ENCODE measurements around the gene TNFRSF4. TPM values are rescaled to one million over a fixed set of nuclear protein-coding genes. Genes with fewer than 3 reads are reported as not detected.

Gene TNFRSF4
- total and polyA plus RNA-seq, 2 donors (not counting 1 experiment from before 2014, with no cell fraction given), result 0.63 to 1.8 TPM

GRCh38 chr1:1216770-1217620 lies 3.0 kb upstream of the TNFRSF4 start:
- no peak overlapping the region for H3K4me3 ChIP-seq (ENCODE audit: control extremely low read depth in 1 of 5, extremely low read depth in 1 of 5, insufficient read depth in 1 of 5, low read depth in 2 of 5, low read length in 4 of 5)
- peaks cover 0 to 10% (median 4%) of the 10 kb centered on the region in 4 experiments for H3K27me3 ChIP-seq (replicated peaks in 1 of 4; ENCODE audit: control extremely low read depth in 1 of 4, control insufficient read depth in 3 of 4, insufficient read depth in 4 of 4, low read length in 3 of 4)
- no peak overlapping the region for H2AFZ ChIP-seq (ENCODE audit: insufficient read depth, low read depth, low read length, poor library complexity, severe bottlenecking)
- intact Hi-C loops (cut with micrococcal nuclease), result no loop called here
- no peaks in the 10 kb centered on the region for H3K27me3 Mint-ChIP-seq
- ChIA-PET CTCF (no interaction called here), POLR2A (no interaction called here)
- peaks cover 0 to 11% (median 0%) of the 10 kb centered on the region in 3 donors for H3K9me3 ChIP-seq (ENCODE audit: control extremely low read depth in 1 of 3, control insufficient read depth in 2 of 3, insufficient read depth in 1 of 3, low read length in 2 of 3)
- peaks cover 10% of the 10 kb centered on the region for H3K79me2 ChIP-seq (ENCODE audit: control insufficient read depth, insufficient read depth, low read length)
- TF ChIP-seq CTCF (IDR thresholded peaks at IDR 0.05) (no peak), EZH2 (IDR thresholded peaks at IDR 0.05; ENCODE audit: borderline replicate concordance, insufficient read depth, low read depth, low read length, poor library complexity, severe bottlenecking) (no peak)
- no peak overlapping the region for H3K9ac ChIP-seq (ENCODE audit: low read length)
- peaks cover 50% of the 10 kb centered on the region for H4K20me1 ChIP-seq (ENCODE audit: control insufficient read depth, insufficient read depth, low read length, poor library complexity, severe bottlenecking)
- no peak overlapping the region for H3K4me3 Mint-ChIP-seq
- 96% methylated on average over 65 of the region's 74 CpGs for WGBS (ENCODE audit: insufficient coverage)
- no peak for DNase-seq
- no peak for ATAC-seq (ENCODE audit: low read depth)
- peak overlapping the region; percentile 72 for H3K27ac Mint-ChIP-seq
- no peak overlapping the region for H3K4me2 ChIP-seq (replicated peaks; ENCODE audit: low read depth, low read length, poor library complexity, severe bottlenecking)
- peaks cover 0 to 43% of the 10 kb centered on the region in 2 experiments for H3K36me3 ChIP-seq (replicated peaks in 1 of 2; ENCODE audit: control extremely low read depth in 1 of 2, control insufficient read depth in 1 of 2, extremely low read depth in 1 of 2, insufficient read depth in 2 of 2, low read length in 1 of 2)
- no peak overlapping the region for H3K27ac ChIP-seq (ENCODE audit: low read length in 2 of 2)
- H3K4me1 ChIP-seq (ENCODE audit: control insufficient read depth in 2 of 2, insufficient read depth in 2 of 2, low read length in 2 of 2), result peaks cover 34% of the 10 kb centered on the region in 2 donors
- no peaks in the 10 kb centered on the region for H3K9me3 Mint-ChIP-seq (ENCODE audit: insufficient read depth)
- peaks cover 24% of the 10 kb centered on the region for H3K4me1 Mint-ChIP-seq
